GM12865 (cell line): ENCODE measurements around the gene FAM53B.

Source experiments
- DNase-seq: peaks from one replicate; pipeline ENCODE4 v3.0.0; 2010; ENCODE audit warnings: low read depth
- H3K4me3 ChIP-seq: 2 replicates; pipeline ENCODE4 v1.5.1; 2011; ENCODE audit warnings: mild to moderate bottlenecking, low read depth, low read length, control low read depth
- TF ChIP-seq, protein P1 (sequence below): IDR thresholded peaks from 2 replicates; pipeline ENCODE4 v1.5.1; 2011; ENCODE audit warnings: low read length, control low read depth, low read depth, inconsistent platforms; ENCODE audit not compliant: insufficient read depth; ENCODE audit errors: missing control alignments

The FAM53B gene

GRCh38 chr10:124681626-124682552 is 62.3 kb downstream of the FAM53B start:
- H3K4me3 ChIP-seq, result no peak overlapping the region
- TF ChIP-seq, protein P1, sequence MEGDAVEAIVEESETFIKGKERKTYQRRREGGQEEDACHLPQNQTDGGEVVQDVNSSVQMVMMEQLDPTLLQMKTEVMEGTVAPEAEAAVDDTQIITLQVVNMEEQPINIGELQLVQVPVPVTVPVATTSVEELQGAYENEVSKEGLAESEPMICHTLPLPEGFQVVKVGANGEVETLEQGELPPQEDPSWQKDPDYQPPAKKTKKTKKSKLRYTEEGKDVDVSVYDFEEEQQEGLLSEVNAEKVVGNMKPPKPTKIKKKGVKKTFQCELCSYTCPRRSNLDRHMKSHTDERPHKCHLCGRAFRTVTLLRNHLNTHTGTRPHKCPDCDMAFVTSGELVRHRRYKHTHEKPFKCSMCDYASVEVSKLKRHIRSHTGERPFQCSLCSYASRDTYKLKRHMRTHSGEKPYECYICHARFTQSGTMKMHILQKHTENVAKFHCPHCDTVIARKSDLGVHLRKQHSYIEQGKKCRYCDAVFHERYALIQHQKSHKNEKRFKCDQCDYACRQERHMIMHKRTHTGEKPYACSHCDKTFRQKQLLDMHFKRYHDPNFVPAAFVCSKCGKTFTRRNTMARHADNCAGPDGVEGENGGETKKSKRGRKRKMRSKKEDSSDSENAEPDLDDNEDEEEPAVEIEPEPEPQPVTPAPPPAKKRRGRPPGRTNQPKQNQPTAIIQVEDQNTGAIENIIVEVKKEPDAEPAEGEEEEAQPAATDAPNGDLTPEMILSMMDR, result no peak
- no peak for DNase-seq

DNA sequence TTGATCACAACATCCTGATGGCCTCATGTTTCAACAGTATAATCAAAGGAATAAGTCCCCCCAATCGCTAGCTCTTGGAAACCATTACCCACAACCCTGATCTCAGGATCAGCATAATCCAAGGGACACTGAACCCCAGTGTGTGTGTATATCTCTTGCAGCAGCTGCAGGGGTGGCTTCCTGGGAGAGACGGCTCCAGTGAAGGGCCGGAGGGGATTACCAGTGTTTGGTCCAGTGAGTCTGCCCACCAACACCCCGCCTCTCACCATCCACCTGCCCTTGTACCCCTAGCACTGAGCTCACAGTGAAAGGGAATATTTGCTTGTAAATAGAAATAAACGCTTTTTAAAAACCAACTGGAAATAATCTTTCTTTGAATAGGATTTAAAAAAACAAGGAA is 63.1 kb downstream of the FAM53B start:
- DNase-seq, result no peak
- TF ChIP-seq, protein P1, result no peak
- H3K4me3 ChIP-seq, result no peak overlapping the region

- TF ChIP-seq, protein P1, result no peak
- H3K4me3 ChIP-seq, result no peak overlapping the region
- DNase-seq, result no peak
These were observed 63.5 kb downstream of the FAM53B start for GRCh38 chr10:124680675-124681074.

GRCh38 chr10:124679401-124679800 is 64.8 kb downstream of the FAM53B start:
- DNase-seq, result no peak
- no peak overlapping the region for H3K4me3 ChIP-seq
- TF ChIP-seq, protein P1, result no peak

DNA sequence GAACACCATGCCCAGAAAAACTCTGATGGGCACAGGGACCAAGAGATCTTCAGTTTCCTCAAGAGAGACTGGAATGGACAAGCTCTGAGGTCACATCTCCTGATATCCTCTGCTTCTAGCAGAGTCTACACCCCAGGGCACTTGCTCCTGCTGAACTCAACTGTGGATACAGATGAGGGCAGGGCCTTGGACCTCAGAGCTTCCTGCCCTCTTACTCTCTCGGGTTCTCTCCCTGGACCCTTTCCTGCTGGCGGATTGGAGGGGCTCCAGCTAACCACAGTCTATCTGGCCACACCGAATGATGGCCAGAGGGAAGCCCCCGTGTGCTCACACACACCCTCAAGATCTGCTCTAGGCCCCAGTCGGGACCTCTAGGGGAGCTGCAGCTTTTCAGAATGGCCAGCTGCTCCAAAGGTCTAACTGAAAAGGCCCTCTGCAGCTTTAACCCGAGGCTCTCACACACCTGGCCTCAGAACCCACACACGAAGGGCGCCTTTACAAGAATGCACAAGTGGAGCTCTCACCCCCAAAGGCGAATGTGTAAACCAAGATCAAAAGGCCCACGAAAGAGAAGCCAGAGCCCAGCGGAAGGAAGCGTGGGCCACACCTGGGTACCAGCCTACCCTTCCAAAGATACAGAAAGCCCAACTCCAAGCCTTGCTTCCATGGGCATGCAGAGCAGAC is 65.5 kb downstream of the FAM53B start:
- no peak for DNase-seq
- TF ChIP-seq, protein P1, result no peak
- no peak overlapping the region for H3K4me3 ChIP-seq

DNA sequence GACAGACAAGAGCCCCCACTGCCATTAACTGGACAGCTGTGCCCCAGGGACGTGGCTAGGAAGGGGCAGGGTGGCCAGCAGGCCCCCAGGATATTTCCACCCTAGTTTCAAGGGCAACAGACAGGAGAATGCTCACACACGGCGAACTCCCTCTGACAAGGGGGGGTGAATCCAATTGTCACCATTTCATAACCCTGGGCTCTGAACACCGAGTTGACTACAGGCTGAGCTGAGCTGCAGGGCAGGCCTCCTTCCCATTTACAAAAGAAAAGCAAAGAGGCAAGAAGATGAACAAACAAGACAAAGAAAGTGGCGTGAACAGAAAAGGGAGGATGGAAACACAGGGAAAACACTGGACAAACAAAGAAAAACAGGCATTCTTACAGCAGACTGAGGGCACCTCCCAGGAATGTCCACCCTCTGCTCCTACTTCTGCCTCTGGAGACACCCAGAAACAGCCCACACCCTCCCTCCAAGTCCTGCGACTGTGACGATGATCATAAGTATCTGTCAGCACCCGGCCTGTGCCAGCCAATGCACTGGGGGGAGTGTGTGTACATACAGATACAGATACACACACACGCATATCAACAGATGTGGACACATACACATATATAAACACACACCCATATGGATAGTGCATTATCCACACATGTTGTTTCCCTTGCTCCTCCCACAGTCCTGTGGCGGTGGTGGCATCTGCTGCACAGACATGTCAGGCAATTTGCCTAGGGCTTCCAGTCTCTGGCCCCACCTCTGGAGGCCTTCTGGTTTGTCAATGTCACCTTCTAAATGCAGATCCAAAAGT is 66.2 kb downstream of the FAM53B start:
- TF ChIP-seq, protein P1, result no peak
- no peak for DNase-seq
- H3K4me3 ChIP-seq, result no peak overlapping the region
